ENCODE results near the gene KIZ. TPM values are rescaled to one million over a fixed set of nuclear protein-coding genes. Genes with fewer than 3 reads are reported as not detected.
"Not testable (repeated sequence)": the region's sequence is repeated elsewhere in the genome, so short reads cannot be mapped to it uniquely, and the experiment has no call there.

Gene KIZ
- total RNA-seq, 1 experiment from 2014 or later, result 22.6 TPM

GRCh38 chr20:21166801-21167200, 40.9 kb downstream of the KIZ start:
- in situ Hi-C loops (cut with HindIII; ENCODE audit: low sequenced_read_pairs), result no loop called here
- DNase-seq (ENCODE audit: low spot score), result no peak

DNA sequence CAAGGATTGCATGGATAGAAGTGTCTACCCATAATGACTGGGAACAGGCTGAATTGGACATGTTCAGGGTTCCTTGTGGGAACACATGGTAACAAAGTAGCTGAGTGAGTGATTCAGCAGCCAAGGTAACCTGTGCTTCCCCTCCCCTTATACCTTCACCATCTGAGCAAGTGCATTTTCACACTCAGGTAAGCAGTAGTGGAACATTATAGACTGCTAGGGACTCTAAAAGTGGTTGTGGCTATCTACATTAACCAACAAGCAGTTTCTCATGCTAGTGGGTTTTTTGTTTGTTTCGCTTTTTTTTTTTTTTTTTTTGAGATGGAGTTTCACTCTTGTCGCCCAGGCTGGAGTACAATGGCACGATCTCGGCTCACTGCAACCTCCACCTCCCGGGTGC, 41.4 kb downstream of the KIZ start:
- DNase-seq (ENCODE audit: low spot score), result no peak
- in situ Hi-C loops (cut with HindIII; ENCODE audit: low sequenced_read_pairs), result no loop called here

DNA sequence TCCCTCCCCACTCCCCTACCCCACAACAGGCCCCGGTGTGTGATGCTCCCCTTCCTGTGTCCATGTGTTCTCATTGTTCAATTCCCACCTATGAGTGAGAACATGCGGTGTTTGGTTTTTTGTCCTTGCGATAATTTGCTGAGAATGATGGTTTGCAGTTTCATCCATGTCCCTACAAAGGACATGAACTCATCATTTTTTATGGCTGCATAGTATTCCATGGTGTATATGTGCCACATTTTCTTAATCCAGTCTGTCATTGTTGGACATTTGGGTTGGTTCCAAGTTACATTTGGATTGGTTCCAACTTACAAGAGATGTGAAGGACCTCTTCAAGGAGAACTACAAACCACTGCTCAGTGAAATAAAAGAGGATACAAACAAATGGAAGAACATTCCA, 42.2 kb downstream of the KIZ start:
- in situ Hi-C loops (cut with HindIII; ENCODE audit: low sequenced_read_pairs); DNase-seq (ENCODE audit: low spot score): not testable (repeated sequence)

DNA sequence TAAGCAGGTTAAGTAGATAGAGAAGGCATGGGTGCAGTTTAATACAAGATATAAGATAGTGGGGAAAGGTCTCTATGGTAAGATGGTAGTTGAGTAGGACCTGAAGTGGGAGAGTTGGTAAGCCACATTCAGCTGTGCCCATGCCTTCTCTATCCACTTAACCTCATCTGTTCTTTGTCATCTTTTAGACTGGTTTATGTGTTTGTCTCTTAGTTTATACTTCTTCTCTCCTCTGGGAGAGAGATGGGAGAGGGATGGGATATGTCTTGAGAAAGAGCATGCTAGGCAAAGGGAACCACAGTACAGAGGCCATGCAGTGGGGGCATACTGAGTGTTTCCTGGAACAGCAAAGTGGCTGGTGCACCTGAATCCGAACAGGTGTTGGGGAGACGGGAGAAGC, 46.7 kb downstream of the KIZ start:
- in situ Hi-C loops (cut with HindIII; ENCODE audit: low sequenced_read_pairs), result no loop called here
- no peak for DNase-seq (ENCODE audit: low spot score)

DNA sequence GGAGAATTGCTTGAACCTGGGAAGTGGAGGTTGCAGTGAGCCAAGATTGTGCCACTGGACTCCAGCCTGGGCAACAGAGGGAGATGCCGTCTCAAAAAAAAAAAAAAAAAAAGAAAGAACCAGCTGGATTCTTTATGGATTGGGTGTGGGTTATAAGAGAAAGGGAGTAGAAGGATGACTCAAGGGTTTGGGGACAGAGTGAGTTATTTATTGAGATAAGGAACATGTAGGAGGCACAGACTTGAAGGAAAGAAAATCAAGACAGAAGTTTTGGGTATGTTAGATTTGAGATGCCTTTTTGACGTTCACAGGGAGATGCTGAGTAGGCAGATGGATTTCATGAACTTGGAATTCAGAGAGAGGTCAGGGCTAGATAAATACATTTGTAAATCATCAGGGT, 47.6 kb downstream of the KIZ start:
- in situ Hi-C loops (cut with HindIII; ENCODE audit: low sequenced_read_pairs), result no loop called here
- no peak for DNase-seq (ENCODE audit: low spot score)

- DNase-seq (ENCODE audit: low spot score), result no peak
- in situ Hi-C loops (cut with HindIII; ENCODE audit: low sequenced_read_pairs), result no loop called here
Measured at GRCh38 chr20:21174516-21175239, 48.8 kb downstream of the KIZ start.

DNA sequence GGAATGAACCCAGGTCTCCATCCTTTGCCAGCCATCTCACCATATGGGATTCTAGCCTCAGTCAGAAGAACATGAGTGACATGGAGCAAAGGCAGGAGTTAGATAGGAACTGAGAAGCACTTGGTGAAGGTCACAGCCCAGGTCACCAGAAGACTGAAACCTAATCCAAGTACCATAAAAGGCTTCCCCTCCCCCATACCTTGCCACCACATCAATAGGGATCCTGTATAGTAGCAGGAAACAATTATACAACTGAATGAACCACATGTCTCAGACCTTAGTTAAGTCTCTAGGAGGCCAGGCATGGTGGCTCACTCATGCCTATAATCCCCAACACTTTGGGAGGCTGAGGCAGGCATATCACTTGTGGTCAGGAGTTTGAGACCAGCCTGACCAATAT, 49.6 kb downstream of the KIZ start:
- in situ Hi-C loops (cut with HindIII; ENCODE audit: low sequenced_read_pairs), result no loop called here
- no peak for DNase-seq (ENCODE audit: low spot score)

DNA sequence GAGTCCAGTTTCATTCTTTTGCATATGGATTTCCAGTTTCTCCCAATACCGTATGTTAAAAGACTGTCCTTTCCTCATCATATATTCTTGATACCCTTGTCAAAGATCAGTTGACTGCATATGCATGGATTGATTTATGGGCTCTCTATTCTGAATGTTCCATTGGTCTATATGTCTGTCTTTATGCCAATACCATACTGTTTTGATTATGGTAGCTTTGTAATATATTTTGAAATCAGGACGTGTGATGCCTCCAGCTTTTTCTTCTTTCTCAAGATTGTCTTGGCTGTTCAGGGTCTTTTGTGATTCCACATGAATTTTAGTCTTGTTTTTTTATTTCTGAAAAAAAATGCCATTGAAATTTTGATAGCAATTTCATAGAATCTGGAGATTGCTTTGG, 51.9 kb downstream of the KIZ start:
- no peak for DNase-seq (ENCODE audit: low spot score)
- in situ Hi-C loops (cut with HindIII; ENCODE audit: low sequenced_read_pairs), result no loop called here

GRCh38 chr20:21179757-21180156, 53.9 kb downstream of the KIZ start:
- in situ Hi-C loops (cut with HindIII; ENCODE audit: low sequenced_read_pairs), result no loop called here
- no peak for DNase-seq (ENCODE audit: low spot score)

DNA sequence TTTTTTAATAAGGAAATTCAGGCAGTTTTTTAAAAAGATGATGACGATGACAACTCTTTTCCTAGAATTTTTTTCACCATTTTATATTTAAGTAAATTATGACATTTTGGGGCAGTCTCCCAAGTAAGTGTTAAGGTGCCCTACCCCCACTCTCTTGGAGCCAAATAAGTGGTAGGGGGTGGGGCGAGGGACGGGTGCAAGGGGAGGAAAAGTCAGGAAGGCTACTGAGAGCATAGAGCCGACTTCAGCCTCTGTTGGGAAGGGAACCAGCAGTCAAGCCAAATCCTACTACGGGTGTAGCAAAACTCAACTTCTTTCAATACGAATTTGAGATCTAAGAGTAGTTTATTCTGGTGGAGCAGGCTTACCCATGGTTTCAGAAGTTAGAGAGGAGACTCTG, 54.4 kb downstream of the KIZ start:
- in situ Hi-C loops (cut with HindIII; ENCODE audit: low sequenced_read_pairs), result no loop called here
- DNase-seq (ENCODE audit: low spot score), result no peak

DNA sequence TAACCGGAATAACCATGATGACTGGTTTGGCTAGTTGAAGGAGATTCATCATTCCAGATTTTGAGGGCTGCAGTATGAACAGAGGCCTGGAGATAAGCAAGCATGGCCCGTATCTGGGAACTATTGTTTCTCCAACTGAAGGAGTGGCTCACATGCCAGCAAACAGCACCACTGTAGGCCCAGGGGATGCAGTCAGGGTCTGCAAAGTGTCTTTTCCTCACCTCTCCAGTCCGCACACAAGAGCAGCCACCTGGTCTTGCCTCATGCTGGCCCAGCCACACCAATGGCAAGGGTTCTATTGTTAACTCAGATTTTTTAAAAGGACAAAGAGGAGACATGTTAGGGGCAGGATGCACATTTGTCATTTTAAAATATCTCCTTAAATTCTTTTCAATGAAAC, 55.1 kb downstream of the KIZ start:
- in situ Hi-C loops (cut with HindIII; ENCODE audit: low sequenced_read_pairs), result no loop called here

DNA sequence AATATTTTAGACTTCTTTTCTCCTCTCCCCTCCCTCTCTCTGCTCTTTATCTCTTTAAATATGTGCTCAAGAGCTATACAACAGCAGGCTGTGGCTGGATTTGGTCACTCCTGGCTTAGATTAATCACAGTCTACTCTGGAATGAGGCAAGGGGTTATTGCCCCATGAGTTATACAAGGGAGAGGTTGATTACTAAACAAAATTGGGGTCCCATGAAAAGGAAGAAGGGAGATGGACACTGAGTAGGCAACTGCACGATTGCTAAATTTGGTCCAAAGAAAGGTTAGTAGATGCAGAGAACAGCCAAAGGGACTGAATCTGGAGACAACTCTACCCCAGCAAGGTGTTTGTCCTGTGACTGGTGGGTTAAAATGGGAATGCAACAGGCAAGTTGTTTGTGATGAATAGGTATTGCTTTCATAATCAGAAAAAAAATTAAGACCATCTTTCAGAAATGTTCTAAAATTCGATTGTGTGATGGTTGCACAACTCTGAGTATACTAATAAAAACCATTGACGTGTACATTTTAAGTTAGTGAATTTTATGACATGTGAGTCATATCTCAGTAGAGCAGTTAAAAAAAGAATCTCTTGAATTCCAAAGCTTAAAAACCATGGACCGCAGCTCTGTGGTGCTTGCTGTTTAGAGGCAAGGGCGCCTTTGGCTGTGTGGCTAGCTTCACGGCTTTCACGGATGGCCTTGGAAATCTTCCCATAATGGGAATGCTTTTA, 57.1 kb downstream of the KIZ start:
- DNase-seq (ENCODE audit: low spot score), result no peak
- in situ Hi-C loops (cut with HindIII; ENCODE audit: low sequenced_read_pairs), result no loop called here

More for the DNA sequence above, 55.1 kb downstream of the KIZ start:
- DNase-seq (ENCODE audit: low spot score), result no peak

DNA sequence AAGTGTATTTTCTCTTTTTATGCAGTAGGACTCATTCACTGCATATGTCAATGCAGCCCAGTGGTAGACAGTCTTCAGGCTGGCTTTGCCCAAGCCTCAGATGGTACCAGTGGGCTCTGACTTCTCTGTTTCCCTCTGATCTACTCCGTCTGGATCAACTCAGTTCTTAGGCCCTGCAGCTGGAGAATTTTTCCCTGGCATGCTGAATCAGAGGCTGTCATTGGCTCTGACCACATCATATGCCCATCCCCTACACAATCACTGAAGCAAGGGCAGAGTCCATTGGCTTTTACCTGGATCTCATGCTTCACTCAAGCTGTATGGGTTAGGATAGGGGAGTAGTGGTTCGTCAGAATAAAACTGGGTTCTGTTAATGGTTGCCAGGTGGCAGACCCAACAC, 57.8 kb downstream of the KIZ start:
- DNase-seq (ENCODE audit: low spot score), result no peak
- in situ Hi-C loops (cut with HindIII; ENCODE audit: low sequenced_read_pairs), result no loop called here

- no peak for DNase-seq (ENCODE audit: low spot score)
- in situ Hi-C loops (cut with HindIII; ENCODE audit: low sequenced_read_pairs), result no loop called here
Measured at GRCh38 chr20:21184819-21185218, 58.9 kb downstream of the KIZ start.

DNA sequence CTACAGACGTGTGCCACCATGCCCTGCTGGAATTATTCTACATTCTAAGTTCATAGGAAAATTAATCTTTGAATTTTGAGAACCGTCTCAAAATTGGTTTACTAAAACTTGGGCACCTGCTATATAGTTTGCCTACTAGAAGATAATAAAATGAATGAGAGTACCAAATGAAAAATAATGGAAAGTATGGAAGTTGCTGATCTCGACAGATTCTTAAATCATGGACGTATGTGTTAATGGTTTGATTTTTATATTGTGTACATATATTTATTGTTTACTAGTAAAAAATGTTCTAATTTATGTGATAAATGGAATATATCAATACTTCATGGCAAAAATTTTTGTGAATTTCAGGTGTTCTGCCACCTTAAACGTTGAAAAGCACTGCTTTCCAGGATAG, 60.0 kb downstream of the KIZ start:
- DNase-seq (ENCODE audit: low spot score), result no peak
- in situ Hi-C loops (cut with HindIII; ENCODE audit: low sequenced_read_pairs), result no loop called here

- in situ Hi-C loops (cut with HindIII; ENCODE audit: low sequenced_read_pairs), result no loop called here
- DNase-seq (ENCODE audit: low spot score), result no peak
Measured at GRCh38 chr20:21189761-21190523, 64.1 kb downstream of the KIZ start.

GRCh38 chr20:21190869-21191268, 65.0 kb downstream of the KIZ start:
- in situ Hi-C loops (cut with HindIII; ENCODE audit: low sequenced_read_pairs), result no loop called here
- no peak for DNase-seq (ENCODE audit: low spot score)

- no peak for DNase-seq (ENCODE audit: low spot score)
Measured at GRCh38 chr20:21191839-21192238, 66.0 kb downstream of the KIZ start.

DNA sequence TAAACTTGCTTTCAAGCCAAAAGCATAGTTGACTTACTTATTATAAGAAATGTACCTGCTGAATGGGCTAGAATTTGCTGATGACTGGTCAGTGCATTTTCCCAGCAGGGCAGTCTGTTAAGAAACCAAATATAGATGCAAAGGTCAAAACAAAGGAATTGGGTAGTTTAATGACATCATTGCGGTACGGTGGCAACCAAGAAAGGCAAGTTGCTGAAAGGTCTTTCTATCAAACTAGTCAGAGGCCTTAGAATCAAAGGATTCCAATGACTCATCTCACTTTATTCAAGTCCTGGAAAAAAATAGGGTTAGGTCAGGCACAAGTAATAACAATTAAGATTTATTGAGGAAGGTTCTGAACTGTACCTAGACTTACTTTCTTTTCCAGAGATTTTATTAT, 76.4 kb downstream of the KIZ start:
- in situ Hi-C loops (cut with HindIII; ENCODE audit: low sequenced_read_pairs), result no loop called here
- DNase-seq (ENCODE audit: low spot score), result no peak

More at GRCh38 chr20:21191839-21192238, 66.0 kb downstream of the KIZ start:
- in situ Hi-C loops (cut with HindIII; ENCODE audit: low sequenced_read_pairs), result no loop called here

DNA sequence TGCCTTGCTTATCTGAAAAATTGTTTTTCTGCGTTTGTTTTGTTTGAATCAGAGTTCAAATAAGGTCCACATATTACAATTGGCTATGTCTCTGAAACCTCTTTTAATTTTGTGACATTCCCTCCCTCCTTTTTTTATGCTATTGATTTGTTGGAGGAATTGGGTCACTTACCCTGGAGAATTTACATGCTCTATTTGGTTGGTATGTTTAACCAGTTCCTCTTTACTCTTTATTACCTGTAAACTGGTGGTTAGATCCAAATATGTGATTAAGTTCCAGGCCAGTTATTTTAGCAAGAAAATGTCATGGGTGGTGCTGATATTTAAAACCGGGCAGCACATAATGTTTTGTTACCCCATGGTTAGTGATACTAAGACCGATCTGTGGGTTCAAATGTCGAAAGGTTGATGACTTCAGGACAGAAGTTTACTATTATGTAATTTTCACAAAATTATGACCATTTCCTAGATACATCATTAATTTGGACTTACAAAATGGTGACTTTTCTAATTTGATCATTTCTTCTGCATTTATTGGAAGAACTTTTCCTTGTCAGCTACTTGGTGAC, 77.3 kb downstream of the KIZ start:
- DNase-seq (ENCODE audit: low spot score), result no peak
- in situ Hi-C loops (cut with HindIII; ENCODE audit: low sequenced_read_pairs), result no loop called here

All from G401 (cell line).